Stimulated activated CD4-positive, alpha-beta T cell treated with anti-CD3 and anti-CD28 coated beads, Interleukin-1b, Interleukin-23, amount 100 ng/mL, for 4 hours (primary cell): ENCODE results near the gene DBX1.

Experiments
- DNase-seq, 2 donors: peaks; one replicate each; pipeline ENCODE4 v3.0.0-alpha.2; 2020; ENCODE audit warnings: low read depth in 2 of 2

DBX1 gene

GRCh38 chr11:20120134-20120925, 39.9 kb downstream of the DBX1 start:
- DNase-seq = no peak

DNA sequence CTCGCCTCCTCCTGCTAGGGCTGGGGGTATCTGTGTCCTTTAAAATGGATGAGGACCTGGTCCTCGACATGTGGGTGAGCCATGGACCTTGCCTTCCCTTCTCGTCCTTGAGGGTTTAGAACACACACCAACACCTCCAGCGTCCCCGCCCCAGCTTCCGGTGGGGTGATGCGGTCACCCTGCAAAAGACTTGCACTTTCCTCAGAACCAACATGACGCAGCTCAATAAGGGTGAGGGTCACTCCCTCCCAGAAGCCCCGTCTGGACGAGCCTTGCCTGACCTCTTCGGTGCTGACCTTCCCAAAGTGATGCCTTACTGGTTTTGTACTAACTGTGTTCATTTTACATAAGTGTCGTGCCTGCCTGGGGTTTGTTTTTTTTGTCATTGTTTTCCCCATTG, 41.0 kb downstream of the DBX1 start:
- DNase-seq = no peak

DNA sequence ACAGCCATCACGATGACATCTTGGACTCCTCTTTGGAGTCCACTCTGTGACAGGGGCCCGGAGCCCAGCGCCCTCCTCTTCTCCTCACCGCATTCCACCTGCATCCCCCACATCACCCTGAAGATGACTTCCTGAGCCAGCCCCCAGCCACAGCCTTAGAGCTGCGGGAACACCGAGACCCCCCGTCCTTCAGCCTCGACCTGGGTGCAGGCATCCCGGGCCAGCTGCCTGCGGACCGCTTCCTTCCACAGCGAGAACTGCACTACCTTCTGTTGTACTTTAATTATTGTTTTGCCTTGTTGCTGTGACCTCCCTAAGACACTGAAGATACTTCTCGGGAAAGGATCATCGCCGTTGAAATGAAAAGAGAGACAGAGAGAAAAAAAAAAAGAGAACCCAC, 42.1 kb downstream of the DBX1 start:
- no peak for DNase-seq

GRCh38 chr11:20117291-20117690, 43.0 kb downstream of the DBX1 start:
- DNase-seq = no peak

- DNase-seq = no peak
Observed at GRCh38 chr11:20116825-20117224, 43.5 kb downstream of the DBX1 start.

- no peak for DNase-seq
Observed at GRCh38 chr11:20114588-20114987, 45.7 kb downstream of the DBX1 start.

DNA sequence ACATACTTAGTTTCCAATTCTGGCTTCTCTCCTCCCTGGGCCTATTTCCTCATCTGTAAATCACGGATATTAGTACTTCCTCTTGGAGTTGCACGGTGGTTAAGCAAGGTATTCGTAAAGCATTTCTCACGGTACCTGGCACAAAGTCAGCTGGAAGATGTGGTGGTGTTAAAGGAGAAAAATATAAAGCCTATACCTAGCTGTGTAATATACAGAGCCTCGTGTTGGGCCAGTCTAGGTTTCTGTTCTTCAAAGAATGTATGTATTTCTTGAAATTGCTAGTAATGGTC, 47.2 kb downstream of the DBX1 start:
- no peak for DNase-seq

DNA sequence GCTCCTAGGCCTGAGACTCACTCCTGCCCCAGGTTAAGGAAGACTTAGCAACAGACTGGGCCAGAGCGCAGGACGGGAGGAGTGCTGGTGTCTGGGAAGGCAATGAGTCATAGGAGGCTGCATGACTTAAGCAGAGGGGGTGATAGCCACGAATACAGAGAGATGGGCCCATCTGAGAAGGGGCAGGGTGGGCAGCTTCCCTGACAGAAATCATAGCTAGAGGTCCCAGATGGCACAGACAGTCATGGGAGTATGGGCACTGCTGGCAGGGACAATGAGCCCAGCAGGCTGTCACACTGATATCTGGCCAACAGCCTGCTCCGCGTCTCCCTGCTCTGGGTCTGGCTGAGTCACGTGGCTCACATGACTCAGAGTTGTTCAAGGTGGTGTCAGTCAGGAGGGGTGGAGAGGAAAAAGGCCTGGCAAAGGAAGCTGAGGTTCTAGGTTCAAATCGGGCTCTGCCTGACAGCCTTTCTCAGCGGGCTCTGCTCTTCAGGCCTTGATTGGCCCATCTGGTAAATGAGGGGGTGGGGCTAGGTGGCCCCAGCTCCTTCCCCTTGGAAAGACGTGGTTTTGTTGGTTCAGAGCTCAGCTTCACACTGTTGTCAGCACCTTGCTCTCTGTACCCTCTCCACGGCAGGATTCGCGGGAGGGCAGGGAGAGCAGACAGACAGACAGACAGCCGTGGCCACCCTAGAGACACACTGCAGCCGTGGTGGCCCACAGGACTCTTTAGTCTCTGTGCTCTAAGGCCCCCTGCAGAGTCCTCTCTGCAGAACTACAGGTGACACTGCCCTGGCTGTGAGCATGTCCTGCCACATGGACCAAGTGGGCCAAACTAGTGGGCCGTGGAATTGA, 47.8 kb downstream of the DBX1 start:
- no peak for DNase-seq

DNA sequence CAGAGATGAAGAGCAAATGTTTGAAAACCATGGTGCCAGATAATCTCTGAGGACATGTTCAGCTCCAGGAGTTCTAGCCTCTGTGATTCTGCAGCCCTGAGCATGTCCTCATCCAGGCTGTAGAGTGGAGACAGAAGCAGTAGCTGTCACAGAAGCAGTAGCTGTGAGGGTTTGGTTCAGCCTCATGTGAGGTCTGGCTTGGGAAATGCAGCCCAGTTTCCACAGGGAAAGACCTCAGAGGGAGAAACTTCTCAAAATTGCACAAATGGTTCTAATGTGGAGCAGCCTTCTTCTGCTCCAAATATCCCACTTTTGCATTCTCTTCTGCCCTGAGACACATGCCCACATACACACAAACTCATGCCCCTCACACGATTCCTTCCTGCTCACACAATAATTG, 48.4 kb downstream of the DBX1 start:
- no peak for DNase-seq

GRCh38 chr11:20110908-20111669, 49.2 kb downstream of the DBX1 start:
- peak in 1 of 2 donors; percentile 36 for DNase-seq

GRCh38 chr11:20109731-20110445, 50.4 kb downstream of the DBX1 start:
- DNase-seq = no peak
